HepG2 (cell line): ENCODE data around the gene PTPRM. TPM values are rescaled to one million over a fixed set of nuclear protein-coding genes. Genes with fewer than 3 reads are reported as not detected.

Experiments
- ATAC-seq: fragments of 200-7000 bp; cut with Tn5 transposase; 3 replicates; pipeline ENCODE4 v1.9.1; 2020; ENCODE audit warnings: mild to moderate bottlenecking, moderate library complexity
- BruUV-seq: library from RNA; stranded (reverse); fragments of 400-500 nt; replicated peaks from 2 replicates; lab custom pipeline; 2021; lab: Mats Ljungman, UMichigan
- CTCF ChIA-PET: fragments of 300-600 bp; formaldehyde crosslinking; extraction: SDS; loops from one replicate; lab custom pipeline; 2021; ENCODE audit warnings: low total read pairs, inconsistent platforms, low intra/inter-chr PET ratio; lab: Yijun Ruan, JAX
- POLR2A ChIA-PET: fragments of 350-600 bp; sonication (Branson Sonifier 250); formaldehyde crosslinking; loops from one replicate; lab custom pipeline; 2020; ENCODE audit warnings: antibody characterized with exemption, inconsistent platforms; lab: Yijun Ruan, JAX
- DNase-seq: peaks from one replicate; pipeline ENCODE4 v3.0.0-alpha.2; 2015; ENCODE audit warnings: low spot score
- FAIRE-seq: peaks from 3 replicates; lab custom pipeline; 2011; peaks lifted over from hg19 to GRCh38; lab: Jason Lieb, UNC
- H2AFZ ChIP-seq: one replicate; pipeline ENCODE4 v1.6.1; 2011; ENCODE audit warnings: low read length, inconsistent platforms
- H3K27ac ChIP-seq: fragments of 300-600 bp; 3 replicates; pipeline ENCODE4 v1.8.0; 2011; ENCODE audit warnings: mixed run types, mild to moderate bottlenecking, mixed read lengths, low read length, inconsistent platforms; ENCODE audit not compliant: insufficient read depth; ENCODE audit errors: extremely low read length
- H3K27me3 ChIP-seq, 2 experiments: fragments of 200-600 bp in 1 of 2; 2 replicates in 1 of 2; 3 replicates in 1 of 2; pipeline versions ENCODE4 v1.6.0 to v1.8.0; 2011; ENCODE audit warnings: low read length in 2 of 2, mild to moderate bottlenecking in 2 of 2, moderate library complexity in 2 of 2, inconsistent platforms in 1 of 2; ENCODE audit not compliant: insufficient read depth in 2 of 2, control insufficient read depth in 1 of 2
- H3K36me3 ChIP-seq, 2 experiments: fragments of 200-600 bp in 1 of 2; replicated peaks in 1 of 2; 2 replicates in 1 of 2; 3 replicates in 1 of 2; pipeline versions ENCODE4 v1.5.1 to v1.8.0; 2011; ENCODE audit warnings: low read length in 2 of 2, inconsistent platforms in 1 of 2; ENCODE audit not compliant: insufficient read depth in 2 of 2, control insufficient read depth in 1 of 2
- H3K4me1 ChIP-seq: 2 replicates; pipeline ENCODE4 v1.5.1; 2012; ENCODE audit warnings: low read length, inconsistent platforms; ENCODE audit not compliant: insufficient read depth
- H3K4me2 ChIP-seq: 2 replicates; pipeline ENCODE4 v1.6.0; 2011; ENCODE audit warnings: low read depth, low read length, inconsistent platforms
- H3K4me3 ChIP-seq, 3 experiments: fragments of 200-600 bp in 1 of 3; sonication (generic), shearing (Covaris generic) in 1 of 3; replicated peaks in 1 of 3; 2 replicates each; pipeline ENCODE4 v1.5.1; 2011 to 2016; ENCODE audit warnings: low read length in 3 of 3, inconsistent platforms in 2 of 3, low read depth in 2 of 3, mild to moderate bottlenecking in 2 of 3, control low read depth in 1 of 3, mixed read lengths in 1 of 3; ENCODE audit not compliant: insufficient read depth in 1 of 3
- H3K79me2 ChIP-seq: one replicate; pipeline ENCODE4 v1.6.1; 2011; ENCODE audit warnings: low read length, inconsistent platforms; ENCODE audit not compliant: insufficient read depth
- H3K9ac ChIP-seq: 2 replicates; pipeline ENCODE4 v1.6.0; 2011; ENCODE audit warnings: mild to moderate bottlenecking, low read depth, low read length, inconsistent platforms; ENCODE audit not compliant: insufficient read depth
- H3K9me3 ChIP-seq: 2 replicates; pipeline ENCODE4 v1.5.1; 2012; ENCODE audit warnings: mild to moderate bottlenecking, low read length
- H4K20me1 ChIP-seq: 2 replicates; pipeline ENCODE4 v1.6.0; 2011; ENCODE audit warnings: inconsistent platforms, mild to moderate bottlenecking, low read length, moderate library complexity; ENCODE audit not compliant: insufficient read depth
- ASH2L ChIP-seq: fragments of 300-600, 200-600 bp; sonication (generic); IDR thresholded peaks from 2 replicates; pipeline ENCODE4 v1.7.0; 2017; ENCODE audit warnings: low read depth, mild to moderate bottlenecking, moderate library complexity, mixed read lengths, low read length; ENCODE audit not compliant: insufficient read length
- CENPBD1 ChIP-seq: sonication (generic); formaldehyde crosslinking; IDR thresholded peaks from 2 replicates; pipeline ENCODE4 v1.8.0; 2022; ENCODE audit warnings: missing genetic modification reagents, low read depth, mild to moderate bottlenecking, borderline replicate concordance
- ELF3 ChIP-seq: IDR thresholded peaks from 2 replicates; pipeline ENCODE4 v1.6.1; 2016; ENCODE audit warnings: missing genetic modification reagents, missing compliant biosample characterization
- FOXO4 ChIP-seq: sonication (generic); formaldehyde crosslinking; conservative IDR thresholded peaks from 2 replicates; pipeline ENCODE4 v1.8.1; 2023; ENCODE audit warnings: missing genetic modification reagents
- HMG20A ChIP-seq: IDR thresholded peaks from 2 replicates; pipeline ENCODE4 v1.6.1; 2016; ENCODE audit warnings: borderline replicate concordance
- HOMEZ ChIP-seq: IDR thresholded peaks from 2 replicates; pipeline ENCODE4 v1.6.1; 2016; ENCODE audit warnings: low read depth
- KMT2B ChIP-seq: IDR thresholded peaks from 2 replicates; pipeline ENCODE4 v1.6.1; 2016; ENCODE audit warnings: missing genetic modification reagents, missing compliant biosample characterization
- RBFOX2 ChIP-seq: fragments of 200-400 bp; formaldehyde crosslinking; IDR thresholded peaks from 2 replicates; pipeline ENCODE4 v1.6.1; 2017; ENCODE audit warnings: low read depth, mild to moderate bottlenecking, low read length
- REST ChIP-seq, 2 experiments: IDR thresholded peaks; 2 replicates each; pipeline ENCODE4 v1.6.1; 2011 to 2012; ENCODE audit warnings: low read length in 2 of 2, borderline replicate concordance in 1 of 2, low read depth in 1 of 2, mild to moderate bottlenecking in 1 of 2, moderate library complexity in 1 of 2
- RFXANK ChIP-seq: IDR thresholded peaks from 2 replicates; pipeline ENCODE4 v1.6.1; 2016
- SMARCE1 ChIP-seq: fragments of 450-650 bp; IDR thresholded peaks from 2 replicates; pipeline ENCODE4 v1.6.1; 2017; ENCODE audit warnings: borderline replicate concordance
- ZBTB14 ChIP-seq: sonication (generic); formaldehyde crosslinking; IDR thresholded peaks from 2 replicates; pipeline ENCODE4 v1.4.0; 2020; ENCODE audit warnings: missing genetic modification reagents
- ZBTB44 ChIP-seq: sonication (generic); formaldehyde crosslinking; IDR thresholded peaks from 2 replicates; pipeline ENCODE4 v1.4.0; 2020; ENCODE audit warnings: missing genetic modification reagents
- ZNF224 ChIP-seq: sonication (generic); formaldehyde crosslinking; IDR thresholded peaks from 2 replicates; pipeline ENCODE4 v1.5.0; 2020; ENCODE audit warnings: mild to moderate bottlenecking, missing genetic modification reagents
- ZNF558 ChIP-seq: sonication (generic); formaldehyde crosslinking; IDR thresholded peaks from 2 replicates; pipeline ENCODE4 v1.9.0; 2022; ENCODE audit warnings: mild to moderate bottlenecking, missing genetic modification reagents, borderline replicate concordance
- WGBS: methylation state at CpG from one replicate; pipeline ENCODE4 v1.1.6; 2017; ENCODE audit warnings: low lambda C conversion rate; 5-methylcytosine and 5-hydroxymethylcytosine counted together
- in situ Hi-C: cut with HindIII; loops from 2 replicates; pipeline ENCODE4 v1.10.0; 2017; ENCODE audit warnings: low pct_unique_long_range_greater_than_20kb; ENCODE audit not compliant: extremely low pct_ligation_motif_present
- intact Hi-C: fragments of 100-400 bp; cut with micrococcal nuclease; formaldehyde crosslinking; loops from one replicate; pipeline ENCODE4 v1.10.0; 2022; ENCODE audit not compliant: unreplicated experiment
- polyA plus RNA-seq, 8 experiments: library from polyadenylated mRNA; depleted of rRNA in 3 of 8; stranded (reverse) in 7 of 8; unstranded in 1 of 8; fragments of >200 nt; fragmentation: Illumina TruSeq in 4 of 8; extraction: Trizol in 4 of 8; gene quantifications; 2 replicates each; pipeline versions ENCODE4 v1.2.1 to v1.2.3, GENCODE V29; 2011 to 2016; ENCODE audit warnings: low read depth in 4 of 8, missing spikeins in 1 of 8, mixed read lengths in 1 of 8; ENCODE audit not compliant: insufficient read depth in 1 of 8
- total RNA-seq, 5 experiments: library from RNA; depleted of rRNA; stranded (reverse); fragments of >200 nt; fragmentation: Illumina TruSeq; extraction: Trizol; gene quantifications; 2 replicates each; pipeline ENCODE4 v1.2.3, GENCODE V29; 2016; ENCODE audit warnings: low read depth in 1 of 5

The PTPRM gene
- total and polyA plus RNA-seq, 2 of the 13 experiments (the other 11 are each of a cell fraction or from before 2014, with no cell fraction given): 12.6 to 108 TPM

GRCh38 chr18:7725897-7726296 is 158.8 kb downstream of the PTPRM start (continued):
- TF ChIP-seq HOMEZ (CRISPR knock-in tag) (no peak), RBFOX2 (no peak), SMARCE1 (no peak), ZNF558 (CRISPR knock-in tag) (no peak), ZNF224 (no peak), CENPBD1 (CRISPR knock-in tag) (no peak), RFXANK (CRISPR knock-in tag) (no peak), FOXO4 (no peak)
- TF ChIP-seq, all 625 proteins: peak for 0

- Histone ChIP-seq H3K27me3 (no peaks in the 10 kb centered on the region), H3K4me1 (peaks cover 22% of the 10 kb centered on the region), H3K27ac (no peak overlapping the region), H4K20me1 (no peaks in the 10 kb centered on the region), H3K4me3 (no peak overlapping the region), H2AFZ (no peak overlapping the region), H3K9me3 (no peaks in the 10 kb centered on the region), H3K79me2 (no peaks in the 10 kb centered on the region), H3K36me3 (no peaks in the 10 kb centered on the region), H3K4me2 (no peak overlapping the region), H3K9ac (no peak overlapping the region)
- ChIA-PET CTCF (no interaction called here), POLR2A (no interaction called here)
- no TSS peak for BruUV-seq
- DNase-seq (no peak), FAIRE-seq (no peak), ATAC-seq (no peak)
- in situ Hi-C loops (no loop called here), intact Hi-C loops (no loop called here)
- 50% methylated on average over 2 of the region's 2 CpGs for WGBS
- TF ChIP-seq ASH2L (no peak), ZBTB14 (CRISPR knock-in tag) (no peak), HMG20A (no peak), ELF3 (CRISPR knock-in tag) (no peak), KMT2B (CRISPR knock-in tag) (no peak), REST (IDR thresholded peaks at IDR 0.05; ENCODE audit: borderline replicate concordance in 1 of 2, low read depth in 1 of 2, low read length in 2 of 2) (no peak), ZBTB44 (CRISPR knock-in tag) (no peak)
These were observed 159.4 kb downstream of the PTPRM start for GRCh38 chr18:7726522-7726921.
